ENCODE data around the gene ADAMTS17.

Gene ADAMTS17

DNA sequence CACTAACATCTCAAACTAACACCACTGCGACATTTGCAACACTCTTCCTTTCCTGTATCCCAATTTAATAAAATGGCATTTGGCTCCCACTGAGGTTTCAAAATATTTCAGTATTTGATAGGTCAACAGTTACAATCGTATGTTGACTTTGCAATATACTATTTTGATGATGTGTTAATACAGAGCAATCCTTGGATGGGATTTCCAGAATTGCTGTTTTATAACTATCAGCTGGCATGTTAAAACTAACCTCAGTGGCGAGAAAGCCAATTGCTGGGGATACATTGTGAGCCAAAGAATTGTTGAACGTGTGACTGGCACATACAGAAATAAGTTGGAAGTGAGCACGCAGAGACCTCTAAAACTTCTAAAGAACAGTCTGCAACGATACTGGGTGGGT lies 382.4 kb downstream of the ADAMTS17 start:
- Histone ChIP-seq H2AFZ (ENCODE audit: low read length) (no peak overlapping the region), H3K79me2 (ENCODE audit: insufficient read depth, low read length) (no peaks in the 10 kb centered on the region), H3K9ac (ENCODE audit: low read depth, low read length, poor library complexity, severe bottlenecking) (no peak overlapping the region), H3F3A (ENCODE audit: low read depth) (no peaks in the 10 kb centered on the region), H3K9me2 (replicated peaks; ENCODE audit: low read depth, low read length) (no peaks in the 10 kb centered on the region), H3K27me3 (ENCODE audit: insufficient read depth, low read length, poor library complexity, severe bottlenecking) (no peaks in the 10 kb centered on the region), H3K9me3 (ENCODE audit: insufficient read depth, low read depth, low read length) (no peaks in the 10 kb centered on the region), H3K4me1 (ENCODE audit: insufficient read depth, low read length, poor library complexity, severe bottlenecking) (peaks cover 5% of the 10 kb centered on the region), H3K36me3 (ENCODE audit: insufficient read depth, low read length) (no peaks in the 10 kb centered on the region), H3K4me3 (ENCODE audit: low read length, poor library complexity, severe bottlenecking) (no peak overlapping the region), H3K4me2 (ENCODE audit: low read depth, low read length, poor library complexity, severe bottlenecking) (no peak overlapping the region), H4K20me1 (ENCODE audit: insufficient read depth, low read length, poor library complexity, severe bottlenecking) (no peaks in the 10 kb centered on the region)
- TF ChIP-seq, protein P1, sequence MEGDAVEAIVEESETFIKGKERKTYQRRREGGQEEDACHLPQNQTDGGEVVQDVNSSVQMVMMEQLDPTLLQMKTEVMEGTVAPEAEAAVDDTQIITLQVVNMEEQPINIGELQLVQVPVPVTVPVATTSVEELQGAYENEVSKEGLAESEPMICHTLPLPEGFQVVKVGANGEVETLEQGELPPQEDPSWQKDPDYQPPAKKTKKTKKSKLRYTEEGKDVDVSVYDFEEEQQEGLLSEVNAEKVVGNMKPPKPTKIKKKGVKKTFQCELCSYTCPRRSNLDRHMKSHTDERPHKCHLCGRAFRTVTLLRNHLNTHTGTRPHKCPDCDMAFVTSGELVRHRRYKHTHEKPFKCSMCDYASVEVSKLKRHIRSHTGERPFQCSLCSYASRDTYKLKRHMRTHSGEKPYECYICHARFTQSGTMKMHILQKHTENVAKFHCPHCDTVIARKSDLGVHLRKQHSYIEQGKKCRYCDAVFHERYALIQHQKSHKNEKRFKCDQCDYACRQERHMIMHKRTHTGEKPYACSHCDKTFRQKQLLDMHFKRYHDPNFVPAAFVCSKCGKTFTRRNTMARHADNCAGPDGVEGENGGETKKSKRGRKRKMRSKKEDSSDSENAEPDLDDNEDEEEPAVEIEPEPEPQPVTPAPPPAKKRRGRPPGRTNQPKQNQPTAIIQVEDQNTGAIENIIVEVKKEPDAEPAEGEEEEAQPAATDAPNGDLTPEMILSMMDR (conservative IDR thresholded peaks at IDR 0.05; ENCODE audit: low read length), result no peak
- TF ChIP-seq EZH2phosphoT487 (IDR thresholded peaks at IDR 0.05; ENCODE audit: borderline replicate concordance), result no peak

GRCh38 chr15:99958426-99959097 lies 383.2 kb downstream of the ADAMTS17 start:
- Histone ChIP-seq H3F3A (ENCODE audit: low read depth) (no peaks in the 10 kb centered on the region), H3K9me3 (ENCODE audit: insufficient read depth, low read depth, low read length) (no peaks in the 10 kb centered on the region), H3K27me3 (ENCODE audit: insufficient read depth, low read length, poor library complexity, severe bottlenecking) (no peaks in the 10 kb centered on the region), H3K9me2 (replicated peaks; ENCODE audit: low read depth, low read length) (no peaks in the 10 kb centered on the region), H3K36me3 (ENCODE audit: insufficient read depth, low read length) (no peaks in the 10 kb centered on the region), H3K79me2 (ENCODE audit: insufficient read depth, low read length) (no peaks in the 10 kb centered on the region), H3K4me1 (ENCODE audit: insufficient read depth, low read length, poor library complexity, severe bottlenecking) (peaks cover 5% of the 10 kb centered on the region), H4K20me1 (ENCODE audit: insufficient read depth, low read length, poor library complexity, severe bottlenecking) (no peaks in the 10 kb centered on the region), H2AFZ (ENCODE audit: low read length) (no peak overlapping the region), H3K9ac (ENCODE audit: low read depth, low read length, poor library complexity, severe bottlenecking) (no peak overlapping the region), H3K4me3 (ENCODE audit: low read length, poor library complexity, severe bottlenecking) (no peak overlapping the region), H3K4me2 (ENCODE audit: low read depth, low read length, poor library complexity, severe bottlenecking) (no peak overlapping the region)
- no peak for TF ChIP-seq EZH2phosphoT487 (IDR thresholded peaks at IDR 0.05; ENCODE audit: borderline replicate concordance)
- TF ChIP-seq, protein P1 (conservative IDR thresholded peaks at IDR 0.05; ENCODE audit: low read length), result no peak

- H3K4me1 ChIP-seq (ENCODE audit: insufficient read depth, low read length, poor library complexity, severe bottlenecking), result peaks cover 5% of the 10 kb centered on the region
- TF ChIP-seq, protein P1 (conservative IDR thresholded peaks at IDR 0.05; ENCODE audit: low read length), result no peak
- no peak for TF ChIP-seq EZH2phosphoT487 (IDR thresholded peaks at IDR 0.05; ENCODE audit: borderline replicate concordance)
- H3K9ac ChIP-seq (ENCODE audit: low read depth, low read length, poor library complexity, severe bottlenecking), result no peak overlapping the region
- H2AFZ ChIP-seq (ENCODE audit: low read length), result no peak overlapping the region
- no peaks in the 10 kb centered on the region for H3K79me2 ChIP-seq (ENCODE audit: insufficient read depth, low read length)
- H3K9me2 ChIP-seq (replicated peaks; ENCODE audit: low read depth, low read length), result no peaks in the 10 kb centered on the region
- H4K20me1 ChIP-seq (ENCODE audit: insufficient read depth, low read length, poor library complexity, severe bottlenecking), result no peaks in the 10 kb centered on the region
- no peak overlapping the region for H3K4me2 ChIP-seq (ENCODE audit: low read depth, low read length, poor library complexity, severe bottlenecking)
- H3K9me3 ChIP-seq (ENCODE audit: insufficient read depth, low read depth, low read length), result no peaks in the 10 kb centered on the region
- no peaks in the 10 kb centered on the region for H3K36me3 ChIP-seq (ENCODE audit: insufficient read depth, low read length)
- no peaks in the 10 kb centered on the region for H3K27me3 ChIP-seq (ENCODE audit: insufficient read depth, low read length, poor library complexity, severe bottlenecking)
- no peak overlapping the region for H3K4me3 ChIP-seq (ENCODE audit: low read length, poor library complexity, severe bottlenecking)
- H3F3A ChIP-seq (ENCODE audit: low read depth), result no peaks in the 10 kb centered on the region
Measured at GRCh38 chr15:99957642-99958013, 384.1 kb downstream of the ADAMTS17 start.
